ENCODE measurements around the gene RAB11FIP3.

DNA sequence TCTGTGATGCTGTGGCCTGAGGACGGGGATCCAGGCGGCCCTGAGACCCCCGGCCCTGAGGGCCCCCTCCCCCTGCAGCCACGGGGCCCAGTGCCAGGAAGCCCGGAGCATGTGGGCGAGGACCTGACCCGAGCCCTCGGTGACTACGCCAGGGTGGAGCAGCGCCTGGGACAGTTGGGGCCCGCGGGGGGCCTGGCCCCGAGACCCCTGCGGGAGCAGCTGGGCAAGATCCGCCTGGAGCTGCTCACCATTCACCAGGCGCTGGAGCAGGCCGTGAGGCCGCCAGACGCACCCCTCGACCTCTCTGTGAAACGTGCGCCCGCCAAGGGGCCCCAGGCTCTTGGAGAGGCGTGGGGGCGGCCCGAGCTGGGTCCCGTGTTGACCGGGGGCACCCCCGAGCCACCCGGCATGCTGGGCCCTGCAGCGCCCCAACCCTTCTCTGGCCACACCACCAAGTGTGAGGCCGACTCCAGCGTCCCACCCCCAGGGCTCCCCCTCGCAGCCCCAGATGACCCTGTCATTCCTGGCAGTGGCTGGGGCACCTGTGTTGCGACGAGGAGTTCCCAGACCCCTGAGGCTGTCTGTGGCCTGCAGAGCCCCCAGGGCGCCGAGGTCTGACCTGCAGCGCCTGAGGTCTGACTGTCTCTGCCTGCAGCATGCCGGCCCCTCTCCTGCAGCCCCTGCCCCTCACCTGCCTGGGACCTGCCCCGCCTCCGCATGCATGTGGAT, 139.4 kb downstream of the RAB11FIP3 start:
- TF ChIP-seq, protein P1, sequence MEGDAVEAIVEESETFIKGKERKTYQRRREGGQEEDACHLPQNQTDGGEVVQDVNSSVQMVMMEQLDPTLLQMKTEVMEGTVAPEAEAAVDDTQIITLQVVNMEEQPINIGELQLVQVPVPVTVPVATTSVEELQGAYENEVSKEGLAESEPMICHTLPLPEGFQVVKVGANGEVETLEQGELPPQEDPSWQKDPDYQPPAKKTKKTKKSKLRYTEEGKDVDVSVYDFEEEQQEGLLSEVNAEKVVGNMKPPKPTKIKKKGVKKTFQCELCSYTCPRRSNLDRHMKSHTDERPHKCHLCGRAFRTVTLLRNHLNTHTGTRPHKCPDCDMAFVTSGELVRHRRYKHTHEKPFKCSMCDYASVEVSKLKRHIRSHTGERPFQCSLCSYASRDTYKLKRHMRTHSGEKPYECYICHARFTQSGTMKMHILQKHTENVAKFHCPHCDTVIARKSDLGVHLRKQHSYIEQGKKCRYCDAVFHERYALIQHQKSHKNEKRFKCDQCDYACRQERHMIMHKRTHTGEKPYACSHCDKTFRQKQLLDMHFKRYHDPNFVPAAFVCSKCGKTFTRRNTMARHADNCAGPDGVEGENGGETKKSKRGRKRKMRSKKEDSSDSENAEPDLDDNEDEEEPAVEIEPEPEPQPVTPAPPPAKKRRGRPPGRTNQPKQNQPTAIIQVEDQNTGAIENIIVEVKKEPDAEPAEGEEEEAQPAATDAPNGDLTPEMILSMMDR (IDR thresholded peaks at IDR 0.05 in 8 of 11, conservative IDR thresholded peaks at IDR 0.05 in 3 of 11), result no peak
- TF ChIP-seq POLR2A (IDR thresholded peaks at IDR 0.05), result no peak
- TF ChIP-seq POLR2AphosphoS5 (IDR thresholded peaks at IDR 0.05), result no peak

Measured in spleen (tissue), 7 donors.